ENCODE data around the gene RFWD3.

DNA sequence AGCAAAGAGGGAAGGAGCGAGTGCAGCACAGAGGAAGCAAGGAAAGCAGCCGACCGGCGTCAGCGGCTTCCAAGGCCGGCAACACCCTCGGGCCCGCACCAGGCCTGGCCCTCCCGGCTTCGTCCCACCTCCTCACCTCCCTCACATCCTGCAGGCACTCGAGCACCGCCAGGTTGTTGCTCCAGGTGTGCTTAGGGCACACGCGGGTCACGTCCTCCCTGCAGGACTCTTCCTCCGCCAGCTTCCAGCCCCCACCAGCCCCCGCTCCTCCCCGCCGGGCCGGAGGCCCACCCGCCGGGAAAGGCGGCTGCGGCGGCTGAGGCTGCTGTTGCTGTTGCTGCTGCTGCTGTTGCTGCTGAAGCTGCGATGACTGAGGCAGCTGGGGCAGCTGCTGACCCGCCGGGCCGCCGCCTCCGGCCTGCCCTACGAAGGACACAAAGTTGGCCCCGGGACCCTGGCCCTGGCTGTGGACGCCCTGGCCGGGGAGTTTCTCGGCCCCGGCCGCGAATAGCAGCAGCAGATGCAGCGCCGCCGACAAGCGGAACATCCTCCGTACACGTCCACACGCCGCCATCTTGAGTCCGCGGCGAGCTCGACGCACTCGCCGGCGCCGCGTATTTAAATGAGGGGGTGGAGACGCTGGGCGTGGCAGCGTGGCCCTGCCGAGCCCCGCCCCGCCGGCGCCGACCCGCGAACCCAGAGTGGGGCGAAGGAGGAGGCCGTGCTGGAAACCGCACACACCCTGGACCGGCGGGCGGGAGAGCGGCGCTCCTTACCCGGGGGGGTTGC is 60.0 kb downstream of the RFWD3 start, which contains the start of gene GLG1:
- TF ChIP-seq POLR2A (IDR thresholded peaks at IDR 0.05; ENCODE audit: control extremely low read depth in 1 of 2, low read depth in 2 of 2, low read length in 2 of 2), result peak; percentile 89 to 92
- no peak for TF ChIP-seq CTCF (IDR thresholded peaks at IDR 0.05; ENCODE audit: control extremely low read depth in 1 of 3, insufficient read depth in 1 of 3, low read depth in 1 of 3, low read length in 3 of 3)

Data from H1 (cell line).